Endothelial cell of umbilical vein (primary cell): ENCODE measurements around the gene SMOC1. TPM values are rescaled to one million over a fixed set of nuclear protein-coding genes. Genes with fewer than 3 reads are reported as not detected.

Experiments used
- BruUV-seq: library from RNA; stranded (reverse); fragments of 400-500 nt; replicated peaks from 2 replicates; lab custom pipeline; 2021; lab: Mats Ljungman, UMichigan
- CTCF ChIA-PET: fragments of 300-600, 350-600 bp; sonication (Branson Sonifier 250); formaldehyde crosslinking; loops from one replicate; lab custom pipeline; 2021; ENCODE audit warnings: antibody characterized with exemption, inconsistent platforms; lab: Charles Lee
- POLR2A ChIA-PET: fragments of 300-600, 350-600 bp; sonication (Branson Sonifier 250); formaldehyde crosslinking; loops from one replicate; lab custom pipeline; 2021; ENCODE audit warnings: antibody characterized with exemption, inconsistent platforms; lab: Charles Lee
- DNase-seq: peaks from one replicate; pipeline ENCODE4 v3.0.0-alpha.2; 2011; ENCODE audit warnings: low read depth, low spot score
- FAIRE-seq: peaks from 2 replicates; lab custom pipeline; 2011; peaks lifted over from hg19 to GRCh38; lab: Jason Lieb, UNC
- H2AFZ ChIP-seq: 2 replicates; pipeline ENCODE4 v1.6.0; 2012; ENCODE audit warnings: low read depth, low read length, control low read depth, inconsistent platforms
- H3K27ac ChIP-seq: 2 replicates; pipeline ENCODE4 v1.5.1; 2011; ENCODE audit warnings: low read depth, mild to moderate bottlenecking, control low read depth, low read length, moderate library complexity; ENCODE audit not compliant: insufficient read depth
- H3K27me3 ChIP-seq, 2 experiments: 2 replicates each; pipeline versions ENCODE4 v1.6.0 to v1.6.1; 2011; ENCODE audit warnings: low read length in 2 of 2, mixed read lengths in 1 of 2; ENCODE audit not compliant: control insufficient read depth in 2 of 2, insufficient read depth in 2 of 2
- H3K36me3 ChIP-seq, 2 experiments: 2 replicates in 1 of 2; 3 replicates in 1 of 2; pipeline ENCODE4 v1.5.1; 2011; ENCODE audit warnings: low read length in 2 of 2, mild to moderate bottlenecking in 1 of 2, moderate library complexity in 1 of 2; ENCODE audit not compliant: control insufficient read depth in 2 of 2, insufficient read depth in 2 of 2; ENCODE audit errors: extremely low read depth in 1 of 2
- H3K4me1 ChIP-seq: 3 replicates; pipeline ENCODE4 v1.5.1; 2011; ENCODE audit warnings: mild to moderate bottlenecking, low read length; ENCODE audit not compliant: control insufficient read depth, insufficient read depth; ENCODE audit errors: extremely low read depth
- H3K4me2 ChIP-seq: 2 replicates; pipeline ENCODE4 v1.6.1; 2011; ENCODE audit warnings: low read length, control low read depth, mixed read lengths; ENCODE audit not compliant: insufficient read depth
- H3K4me3 ChIP-seq, 3 experiments: fragments of 200-600 bp in 1 of 3; sonication (generic), shearing (Covaris generic) in 1 of 3; replicated peaks in 1 of 3; 2 replicates each; pipeline ENCODE4 v1.5.1; 2011 to 2016; ENCODE audit warnings: control low read depth in 3 of 3, low read length in 3 of 3, mild to moderate bottlenecking in 2 of 3, inconsistent platforms in 1 of 3, low read depth in 1 of 3, moderate library complexity in 1 of 3; ENCODE audit not compliant: insufficient read depth in 1 of 3
- H3K79me2 ChIP-seq: 2 replicates; pipeline ENCODE4 v1.6.0; 2012; ENCODE audit warnings: low read length, inconsistent platforms; ENCODE audit not compliant: control insufficient read depth, insufficient read depth
- H3K9ac ChIP-seq: replicated peaks from 2 replicates; pipeline ENCODE3; 2011; ENCODE audit warnings: low read length, control low read depth; ENCODE audit not compliant: insufficient read depth; ENCODE audit errors: extremely low read depth
- H3K9me1 ChIP-seq: replicated peaks from 3 replicates; pipeline ENCODE4 v1.6.0; 2011; ENCODE audit warnings: mild to moderate bottlenecking, low read length; ENCODE audit not compliant: control insufficient read depth, insufficient read depth; ENCODE audit errors: extremely low read depth
- H3K9me3 ChIP-seq: replicated peaks from 2 replicates; pipeline ENCODE4 v1.5.1; 2012; ENCODE audit warnings: low read length, inconsistent platforms; ENCODE audit not compliant: control insufficient read depth, insufficient read depth
- H4K20me1 ChIP-seq: replicated peaks from 2 replicates; pipeline ENCODE3; 2011; ENCODE audit warnings: mild to moderate bottlenecking, low read length; ENCODE audit not compliant: control insufficient read depth, insufficient read depth; ENCODE audit errors: extremely low read depth
- EZH2 ChIP-seq: IDR thresholded peaks from 2 replicates; pipeline ENCODE4 v1.6.1; 2012; ENCODE audit warnings: borderline replicate concordance, low read depth, mild to moderate bottlenecking, moderate library complexity, low read length, inconsistent platforms; ENCODE audit not compliant: severe bottlenecking
- FOS ChIP-seq: IDR thresholded peaks from 2 replicates; pipeline ENCODE4 v1.6.1; 2011; ENCODE audit warnings: mild to moderate bottlenecking, low read length, moderate library complexity, borderline replicate concordance; ENCODE audit not compliant: insufficient read depth
- GATA2 ChIP-seq: IDR thresholded peaks from 2 replicates; pipeline ENCODE4 v1.7.0; 2011; ENCODE audit warnings: low read depth, mild to moderate bottlenecking, moderate library complexity, mixed read lengths, low read length; ENCODE audit not compliant: insufficient read length, insufficient read depth
- JUN ChIP-seq: IDR thresholded peaks from 2 replicates; pipeline ENCODE4 v1.6.1; 2011; ENCODE audit warnings: borderline replicate concordance, low read depth; ENCODE audit not compliant: insufficient read length, insufficient read depth
- MAX ChIP-seq: IDR thresholded peaks from 2 replicates; pipeline ENCODE4 v1.6.1; 2011; ENCODE audit not compliant: insufficient read depth, insufficient read length
- MYC ChIP-seq: IDR thresholded peaks from one replicate; pipeline ENCODE4 v1.6.1; 2011; ENCODE audit warnings: mild to moderate bottlenecking, low read depth, low read length
- POLR2A ChIP-seq: IDR thresholded peaks from 2 replicates; pipeline ENCODE4 v1.6.1; 2012; ENCODE audit warnings: low read depth, mild to moderate bottlenecking, control low read depth, low read length
- POLR2AphosphoS5 ChIP-seq: IDR thresholded peaks from 2 replicates; pipeline ENCODE4 v1.6.1; 2012; ENCODE audit warnings: low read depth, mild to moderate bottlenecking, control low read depth, low read length, moderate library complexity; ENCODE audit not compliant: insufficient read depth
- dilution Hi-C: fragments of 300-500 bp; cut with MboI; formaldehyde crosslinking; loops from one replicate; pipeline ENCODE4 v1.15.0; 2019; ENCODE audit warnings: low sequenced_read_pairs; ENCODE audit not compliant: extremely low pct_ligation_motif_present
- intact Hi-C: fragments of 100-400 bp; cut with micrococcal nuclease; formaldehyde crosslinking; loops from one replicate; pipeline ENCODE4 v1.10.0; 2022
- polyA plus RNA-seq, 4 experiments: library from polyadenylated mRNA; depleted of rRNA in 3 of 4; stranded (reverse) in 3 of 4; unstranded in 1 of 4; fragments of >200 nt; gene quantifications; 2 replicates each; pipeline versions ENCODE4 v1.2.1 to v1.2.3, GENCODE V29; 2011 to 2012; ENCODE audit warnings: missing spikeins in 1 of 4
- total RNA-seq: library from RNA; stranded (reverse); gene quantifications from 2 replicates; pipeline ENCODE4 v1.2.3, GENCODE V29; 2021
- TF ChIP-seq, protein P1 (sequence below), 2 donors: IDR thresholded peaks; 1 replicate in 1 of 2; 2 replicates in 1 of 2; pipeline ENCODE4 v1.5.1; 2011; ENCODE audit warnings: low read length in 2 of 2, mild to moderate bottlenecking in 2 of 2, moderate library complexity in 2 of 2, control low read depth in 1 of 2, inconsistent platforms in 1 of 2, low read depth in 1 of 2; ENCODE audit not compliant: insufficient read depth in 1 of 2; ENCODE audit errors: extremely low read depth in 1 of 2

The SMOC1 gene
- total and polyA plus RNA-seq, 2 donors (not counting 3 experiments of a cell fraction or from before 2014, with no cell fraction given), result 0.97 to 1.1 TPM

DNA sequence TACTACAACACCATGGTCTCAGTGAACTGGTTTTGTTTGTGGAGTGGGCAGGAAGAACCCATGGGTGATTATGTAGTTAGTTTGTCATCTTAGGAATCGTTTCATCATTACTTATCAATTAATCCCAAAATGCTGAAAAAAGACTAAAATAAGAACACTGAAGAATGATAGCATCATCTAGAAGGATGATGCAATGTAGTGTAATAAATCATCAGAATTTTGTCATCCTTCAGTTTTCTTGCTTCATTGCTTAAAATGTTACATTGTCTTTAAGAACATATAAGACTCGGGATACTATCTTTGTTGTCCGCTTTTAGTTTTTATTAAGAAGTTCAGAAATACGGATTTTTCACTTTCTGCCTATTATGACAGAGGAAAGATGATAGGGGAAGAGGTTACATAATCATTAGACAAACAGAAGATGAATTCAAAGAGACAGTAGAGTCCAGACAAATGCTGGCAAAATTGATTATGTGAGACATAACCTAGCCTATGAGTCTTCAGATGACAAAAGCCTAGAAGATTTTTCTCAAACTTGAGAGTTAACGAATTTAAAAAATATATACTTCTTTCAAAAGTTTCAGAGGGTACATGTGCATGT is 10.8 kb upstream of the SMOC1 start:
- H3K4me3 ChIP-seq, result no peak overlapping the region
- intact Hi-C loops, result no loop called here
- H3K27me3 ChIP-seq, result no peaks in the 10 kb centered on the region
- H3K27ac ChIP-seq, result no peak overlapping the region
- H3K9me1 ChIP-seq, result no peaks in the 10 kb centered on the region
- no TSS peak for BruUV-seq
- no peaks in the 10 kb centered on the region for H3K36me3 ChIP-seq
- POLR2A ChIA-PET, result no interaction called here
- H3K4me2 ChIP-seq, result no peak overlapping the region
- TF ChIP-seq, protein P1, sequence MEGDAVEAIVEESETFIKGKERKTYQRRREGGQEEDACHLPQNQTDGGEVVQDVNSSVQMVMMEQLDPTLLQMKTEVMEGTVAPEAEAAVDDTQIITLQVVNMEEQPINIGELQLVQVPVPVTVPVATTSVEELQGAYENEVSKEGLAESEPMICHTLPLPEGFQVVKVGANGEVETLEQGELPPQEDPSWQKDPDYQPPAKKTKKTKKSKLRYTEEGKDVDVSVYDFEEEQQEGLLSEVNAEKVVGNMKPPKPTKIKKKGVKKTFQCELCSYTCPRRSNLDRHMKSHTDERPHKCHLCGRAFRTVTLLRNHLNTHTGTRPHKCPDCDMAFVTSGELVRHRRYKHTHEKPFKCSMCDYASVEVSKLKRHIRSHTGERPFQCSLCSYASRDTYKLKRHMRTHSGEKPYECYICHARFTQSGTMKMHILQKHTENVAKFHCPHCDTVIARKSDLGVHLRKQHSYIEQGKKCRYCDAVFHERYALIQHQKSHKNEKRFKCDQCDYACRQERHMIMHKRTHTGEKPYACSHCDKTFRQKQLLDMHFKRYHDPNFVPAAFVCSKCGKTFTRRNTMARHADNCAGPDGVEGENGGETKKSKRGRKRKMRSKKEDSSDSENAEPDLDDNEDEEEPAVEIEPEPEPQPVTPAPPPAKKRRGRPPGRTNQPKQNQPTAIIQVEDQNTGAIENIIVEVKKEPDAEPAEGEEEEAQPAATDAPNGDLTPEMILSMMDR (IDR thresholded peaks at IDR 0.05; ENCODE audit: extremely low read depth in 1 of 2, insufficient read depth in 1 of 2, low read depth in 1 of 2, low read length in 2 of 2), result no peak
- TF ChIP-seq POLR2A (no peak), MAX (no peak), FOS (no peak), GATA2 (no peak), EZH2 (no peak), MYC (no peak), POLR2AphosphoS5 (no peak), JUN (no peak)
- no peak overlapping the region for H3K9ac ChIP-seq
- no peaks in the 10 kb centered on the region for H3K79me2 ChIP-seq
- CTCF ChIA-PET, result no interaction called here
- FAIRE-seq (no peak), DNase-seq (no peak)
- H2AFZ ChIP-seq, result no peak overlapping the region
- no peaks in the 10 kb centered on the region for H3K4me1 ChIP-seq
- H4K20me1 ChIP-seq, result no peaks in the 10 kb centered on the region
- dilution Hi-C loops, result no loop called here
- no peaks in the 10 kb centered on the region for H3K9me3 ChIP-seq
